Natural killer cell (primary cell): ENCODE results near the gene USP44. TPM values are rescaled to one million over a fixed set of nuclear protein-coding genes. Genes with fewer than 3 reads are reported as not detected.

Experiments used
- ATAC-seq, 3 donors: fragments of 150-1000 bp in 2 of 3; fragments of 200-7000 bp in 1 of 3; cut with Tn5 transposase; 1 replicate in 1 of 3; 2 replicates in 2 of 3; pipeline ENCODE4 v1.10.0; 2021; ENCODE audit warnings: mild to moderate bottlenecking in 2 of 3, moderate library complexity in 2 of 3
- DNase-seq, 2 donors: peaks; one replicate each; pipeline versions ENCODE4 v3.0.0 to v3.0.0-alpha.2; 2013 to 2021; ENCODE audit warnings: mixed read lengths in 1 of 2
- H3K27ac ChIP-seq: one replicate; pipeline ENCODE4 v1.5.1; 2013; ENCODE audit warnings: mild to moderate bottlenecking, low read length
- H3K27me3 ChIP-seq: one replicate; pipeline ENCODE4 v1.6.1; 2013; ENCODE audit warnings: low read length; ENCODE audit not compliant: control insufficient read depth, insufficient read depth
- H3K36me3 ChIP-seq: one replicate; pipeline ENCODE4 v1.6.1; 2013; ENCODE audit warnings: low read length; ENCODE audit not compliant: control insufficient read depth, insufficient read depth
- H3K4me1 ChIP-seq: one replicate; pipeline ENCODE4 v1.6.1; 2013; ENCODE audit warnings: low read length; ENCODE audit not compliant: control insufficient read depth, insufficient read depth
- H3K4me3 ChIP-seq: one replicate; pipeline ENCODE4 v1.5.1; 2013; ENCODE audit warnings: low read length
- H3K9me3 ChIP-seq: one replicate; pipeline ENCODE4 v1.6.1; 2013; ENCODE audit warnings: low read length; ENCODE audit not compliant: control insufficient read depth, insufficient read depth
- H3K27ac Mint-ChIP-seq, 2 donors: one replicate each; pipeline ENCODE4 v1.8.0; 2022; ENCODE audit warnings: mild to moderate bottlenecking in 2 of 2, mixed read lengths in 2 of 2, moderate library complexity in 1 of 2
- H3K27me3 Mint-ChIP-seq, 2 donors: one replicate each; pipeline ENCODE4 v1.8.0; 2022; ENCODE audit warnings: low read depth in 2 of 2, mixed read lengths in 2 of 2
- H3K36me3 Mint-ChIP-seq: one replicate; pipeline ENCODE4 v1.8.0; 2022; ENCODE audit warnings: mixed read lengths
- H3K4me1 Mint-ChIP-seq, 2 donors: one replicate each; pipeline ENCODE4 v1.8.0; 2022; ENCODE audit warnings: mixed read lengths in 2 of 2
- H3K4me3 Mint-ChIP-seq: one replicate; pipeline ENCODE4 v1.8.0; 2022; ENCODE audit warnings: mild to moderate bottlenecking, moderate library complexity, mixed read lengths
- H3K9me3 Mint-ChIP-seq, 2 donors: one replicate each; pipeline ENCODE4 v1.8.0; 2022; ENCODE audit warnings: mixed read lengths in 2 of 2
- WGBS: methylation state at CpG from one replicate; pipeline ENCODE4 v1.1.7; 2013; ENCODE audit warnings: missing lambda C conversion rate; ENCODE audit not compliant: insufficient coverage; 5-methylcytosine and 5-hydroxymethylcytosine counted together
- intact Hi-C: fragments of 100-400 bp; cut with micrococcal nuclease; formaldehyde crosslinking; loops from one replicate; pipeline ENCODE4 v1.14.2; 2022
- total RNA-seq, 4 donors: library from RNA; stranded (reverse); fragments of 120-200 nt in 1 of 4; gene quantifications; one replicate each; pipeline versions ENCODE4 v1.2.3 to v1.2.4, GENCODE V29; 2013 to 2022
- TF ChIP-seq, protein P1 (sequence below): fragments of 200-600 bp; IDR thresholded peaks from one replicate; pipeline ENCODE4 v1.8.0; 2022; ENCODE audit warnings: antibody characterized with exemption

The USP44 gene
- total RNA-seq, 3 donors from 2014 or later (not counting 1 experiment from before 2014, with no cell fraction given), result 0.09 to 1.8 (median 0.63) TPM

DNA sequence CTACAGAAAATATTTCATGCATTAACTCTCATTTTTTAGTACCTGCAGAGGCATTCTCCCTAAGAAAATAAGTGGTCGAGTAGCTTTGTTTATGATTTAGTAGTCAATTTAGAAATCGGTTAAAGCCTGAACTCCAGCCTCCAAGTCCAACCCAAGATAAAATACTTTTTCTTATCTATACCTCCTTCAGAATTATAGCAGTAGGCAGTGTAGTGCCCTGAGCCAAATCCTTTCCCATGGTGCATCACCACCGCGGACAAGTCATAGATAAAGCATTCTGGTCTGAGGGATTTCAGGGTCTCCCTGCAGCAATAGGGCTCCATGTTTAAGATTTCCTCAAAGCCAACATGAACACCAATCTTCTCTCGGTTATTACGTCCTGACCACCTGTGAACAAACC, 30.5 kb downstream of the USP44 start:
- Histone ChIP-seq H3K4me3 (no peak overlapping the region), H3K4me1 (no peaks in the 10 kb centered on the region), H3K9me3 (no peaks in the 10 kb centered on the region), H3K27ac (no peak overlapping the region), H3K36me3 (no peaks in the 10 kb centered on the region), H3K27me3 (no peaks in the 10 kb centered on the region)
- H3K36me3 Mint-ChIP-seq, result no peaks in the 10 kb centered on the region
- intact Hi-C loops, result no loop called here
- 87% methylated on average over 6 of the region's 6 CpGs for WGBS
- no peak for DNase-seq
- no peak overlapping the region for H3K4me3 Mint-ChIP-seq
- H3K27me3 Mint-ChIP-seq, result no peaks in the 10 kb centered on the region
- no peak overlapping the region for H3K27ac Mint-ChIP-seq
- TF ChIP-seq, protein P1, sequence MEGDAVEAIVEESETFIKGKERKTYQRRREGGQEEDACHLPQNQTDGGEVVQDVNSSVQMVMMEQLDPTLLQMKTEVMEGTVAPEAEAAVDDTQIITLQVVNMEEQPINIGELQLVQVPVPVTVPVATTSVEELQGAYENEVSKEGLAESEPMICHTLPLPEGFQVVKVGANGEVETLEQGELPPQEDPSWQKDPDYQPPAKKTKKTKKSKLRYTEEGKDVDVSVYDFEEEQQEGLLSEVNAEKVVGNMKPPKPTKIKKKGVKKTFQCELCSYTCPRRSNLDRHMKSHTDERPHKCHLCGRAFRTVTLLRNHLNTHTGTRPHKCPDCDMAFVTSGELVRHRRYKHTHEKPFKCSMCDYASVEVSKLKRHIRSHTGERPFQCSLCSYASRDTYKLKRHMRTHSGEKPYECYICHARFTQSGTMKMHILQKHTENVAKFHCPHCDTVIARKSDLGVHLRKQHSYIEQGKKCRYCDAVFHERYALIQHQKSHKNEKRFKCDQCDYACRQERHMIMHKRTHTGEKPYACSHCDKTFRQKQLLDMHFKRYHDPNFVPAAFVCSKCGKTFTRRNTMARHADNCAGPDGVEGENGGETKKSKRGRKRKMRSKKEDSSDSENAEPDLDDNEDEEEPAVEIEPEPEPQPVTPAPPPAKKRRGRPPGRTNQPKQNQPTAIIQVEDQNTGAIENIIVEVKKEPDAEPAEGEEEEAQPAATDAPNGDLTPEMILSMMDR, result no peak
- H3K9me3 Mint-ChIP-seq, result no peaks in the 10 kb centered on the region
- no peak for ATAC-seq
- no peaks in the 10 kb centered on the region for H3K4me1 Mint-ChIP-seq

GRCh38 chr12:95518944-95519343, 32.3 kb downstream of the USP44 start:
- no peak for DNase-seq
- Mint-ChIP-seq H3K9me3 (no peaks in the 10 kb centered on the region), H3K4me1 (no peaks in the 10 kb centered on the region), H3K27ac (no peak overlapping the region), H3K36me3 (no peaks in the 10 kb centered on the region), H3K27me3 (no peaks in the 10 kb centered on the region), H3K4me3 (no peak overlapping the region)
- TF ChIP-seq, protein P1, result no peak
- Histone ChIP-seq H3K27ac (no peak overlapping the region), H3K36me3 (peaks cover 13% of the 10 kb centered on the region), H3K27me3 (no peaks in the 10 kb centered on the region), H3K4me1 (no peaks in the 10 kb centered on the region), H3K9me3 (no peaks in the 10 kb centered on the region), H3K4me3 (no peak overlapping the region)
- intact Hi-C loops, result no loop called here
- no peak for ATAC-seq

DNA sequence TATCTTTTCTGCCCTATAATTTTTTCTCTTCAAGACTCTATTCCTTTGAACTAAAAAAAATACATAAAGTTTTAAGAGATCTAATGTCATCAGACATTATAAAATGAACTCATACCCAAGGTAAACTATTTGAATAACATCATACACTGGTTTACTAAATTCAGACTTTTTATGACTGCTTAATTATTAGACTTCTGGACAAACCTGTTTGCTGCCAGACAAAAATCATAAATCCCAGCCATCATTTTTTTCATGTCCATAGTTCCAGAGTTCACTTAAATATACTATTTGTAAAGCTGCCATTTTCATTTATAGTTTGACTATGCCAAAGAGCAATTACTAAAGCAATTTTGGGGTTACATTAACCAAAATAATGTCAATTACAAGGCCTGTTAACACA, 34.0 kb downstream of the USP44 start:
- no peak overlapping the region for H3K4me3 Mint-ChIP-seq
- Histone ChIP-seq H3K4me1 (no peaks in the 10 kb centered on the region), H3K9me3 (no peaks in the 10 kb centered on the region), H3K36me3 (peaks cover 29% of the 10 kb centered on the region), H3K4me3 (no peak overlapping the region), H3K27me3 (no peaks in the 10 kb centered on the region), H3K27ac (no peak overlapping the region)
- H3K4me1 Mint-ChIP-seq, result no peaks in the 10 kb centered on the region
- peaks cover 14% of the 10 kb centered on the region for H3K36me3 Mint-ChIP-seq
- ATAC-seq, result no peak
- H3K9me3 Mint-ChIP-seq, result no peaks in the 10 kb centered on the region
- intact Hi-C loops, result no loop called here
- no peaks in the 10 kb centered on the region for H3K27me3 Mint-ChIP-seq
- TF ChIP-seq, protein P1, result no peak
- peak overlapping the region in 1 of 2 donors; percentile 48 for H3K27ac Mint-ChIP-seq
- DNase-seq, result no peak

DNA sequence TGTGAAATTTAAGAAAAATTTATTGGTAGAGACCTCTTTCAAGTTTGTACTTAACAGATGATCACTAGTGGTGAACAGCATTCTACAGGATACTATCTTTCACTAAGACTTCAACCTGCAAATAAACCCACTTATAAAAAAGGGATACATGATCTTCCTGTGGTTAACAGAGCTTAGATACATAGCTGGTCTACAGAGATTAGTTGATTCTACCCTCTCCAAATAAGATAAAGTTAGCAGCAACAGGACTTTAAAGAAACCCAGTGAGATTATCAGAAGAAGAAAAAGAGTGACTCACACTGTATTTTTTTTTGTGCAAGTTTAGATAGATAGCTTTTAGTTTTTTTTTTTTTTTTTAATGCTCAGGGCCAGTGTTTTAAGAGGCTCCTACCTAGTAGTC, 34.5 kb downstream of the USP44 start:
- no peak for ATAC-seq
- no peak overlapping the region for H3K27ac ChIP-seq
- peaks cover 19% of the 10 kb centered on the region for H3K36me3 Mint-ChIP-seq

More for the DNA sequence above, 34.5 kb downstream of the USP44 start:
- H3K4me3 ChIP-seq, result no peak overlapping the region
- H3K4me1 ChIP-seq, result no peaks in the 10 kb centered on the region
- TF ChIP-seq, protein P1, result no peak
- Mint-ChIP-seq H3K27me3 (no peaks in the 10 kb centered on the region), H3K9me3 (no peaks in the 10 kb centered on the region), H3K4me1 (no peaks in the 10 kb centered on the region), H3K4me3 (no peak overlapping the region), H3K27ac (peak overlapping the region in 1 of 2 donors; percentile 48)
- intact Hi-C loops, result no loop called here
- DNase-seq, result no peak
- no peaks in the 10 kb centered on the region for H3K27me3 ChIP-seq
- H3K36me3 ChIP-seq, result peaks cover 33% of the 10 kb centered on the region
- no peaks in the 10 kb centered on the region for H3K9me3 ChIP-seq
